NCI-H524 (cell line): ENCODE measurements around the gene ECHDC1.

Experiments used
- DNase-seq, 2 experiments: peaks; one replicate each; lab custom pipeline; 2025; lab: John Stamatoyannopoulos, UW

Gene ECHDC1

DNA sequence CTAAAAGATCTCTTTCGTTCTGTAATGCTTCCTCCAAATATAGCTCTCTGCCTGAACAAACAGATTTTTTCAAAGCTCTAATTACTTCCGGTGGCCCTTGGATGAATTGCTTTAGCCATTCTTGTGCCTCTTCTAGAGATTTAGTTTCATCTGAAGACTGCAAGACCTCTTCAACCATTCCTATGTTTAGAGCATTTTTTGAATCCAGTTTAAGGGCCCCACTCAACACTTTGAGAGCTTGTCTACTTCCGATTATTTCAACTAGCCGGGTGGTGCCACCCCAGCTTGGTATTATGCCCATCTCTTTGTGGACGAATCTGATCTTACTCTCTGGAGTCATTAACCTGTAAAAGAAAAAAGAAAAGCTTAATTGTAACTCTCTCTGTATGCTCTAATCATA, 53.5 kb downstream of the ECHDC1 start:
- no peak for DNase-seq

DNA sequence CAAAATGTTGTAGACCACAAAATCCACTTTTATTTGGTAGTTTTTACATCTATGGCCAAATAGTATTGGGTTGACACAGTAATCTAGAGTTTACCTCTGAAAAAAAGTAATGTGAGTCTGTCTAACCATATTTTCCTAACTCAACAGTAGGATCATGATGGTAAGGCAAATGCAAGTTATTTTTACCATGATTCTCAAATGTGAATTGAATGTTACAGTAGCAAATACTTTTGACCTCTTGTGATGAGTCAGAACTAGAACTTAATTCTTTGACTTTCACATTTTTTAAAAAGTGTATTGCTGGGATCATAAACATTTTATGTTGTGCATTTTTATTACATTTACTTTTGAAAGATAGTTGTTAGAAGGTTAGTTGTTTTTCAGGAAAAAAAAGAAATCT, 54.7 kb downstream of the ECHDC1 start:
- DNase-seq, result no peak

DNA sequence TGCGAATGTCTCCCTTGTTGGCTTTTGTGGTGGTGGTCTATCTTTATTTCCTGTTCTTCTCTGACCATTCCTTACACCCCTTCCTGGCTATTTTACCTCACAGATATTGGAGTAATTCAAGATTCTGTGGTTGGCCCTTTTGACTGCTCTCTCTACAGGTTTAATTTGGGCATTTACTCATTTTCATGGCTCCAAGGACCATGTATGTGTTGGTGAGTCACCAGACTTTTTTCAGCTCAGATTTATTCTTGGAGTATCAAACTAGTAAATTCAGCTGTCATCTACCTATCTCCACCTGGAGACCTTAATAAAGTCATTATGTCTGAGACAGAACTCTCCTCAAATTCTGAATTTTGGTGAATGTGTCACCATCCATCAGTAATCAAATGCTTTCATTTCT, 61.2 kb downstream of the ECHDC1 start:
- no peak for DNase-seq

DNA sequence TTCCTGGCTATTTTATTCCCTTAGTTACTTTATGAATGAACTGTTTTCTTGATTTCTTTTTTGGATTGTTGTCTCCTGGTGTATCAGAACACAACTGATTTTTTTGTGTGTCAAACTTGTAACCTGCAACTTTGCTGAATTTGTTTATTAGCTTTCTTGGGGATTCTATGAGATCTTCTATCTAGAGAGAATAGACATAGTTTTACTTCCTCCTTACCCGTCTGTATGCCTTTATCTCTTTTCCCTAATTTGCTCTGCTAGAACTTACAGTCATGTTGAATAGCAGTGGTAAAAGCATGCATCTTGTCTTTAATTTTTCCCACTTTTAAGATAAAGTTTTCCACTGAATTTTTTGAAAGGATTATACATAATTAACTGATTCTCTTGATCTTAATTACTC, 63.6 kb downstream of the ECHDC1 start:
- DNase-seq, result no peak

DNA sequence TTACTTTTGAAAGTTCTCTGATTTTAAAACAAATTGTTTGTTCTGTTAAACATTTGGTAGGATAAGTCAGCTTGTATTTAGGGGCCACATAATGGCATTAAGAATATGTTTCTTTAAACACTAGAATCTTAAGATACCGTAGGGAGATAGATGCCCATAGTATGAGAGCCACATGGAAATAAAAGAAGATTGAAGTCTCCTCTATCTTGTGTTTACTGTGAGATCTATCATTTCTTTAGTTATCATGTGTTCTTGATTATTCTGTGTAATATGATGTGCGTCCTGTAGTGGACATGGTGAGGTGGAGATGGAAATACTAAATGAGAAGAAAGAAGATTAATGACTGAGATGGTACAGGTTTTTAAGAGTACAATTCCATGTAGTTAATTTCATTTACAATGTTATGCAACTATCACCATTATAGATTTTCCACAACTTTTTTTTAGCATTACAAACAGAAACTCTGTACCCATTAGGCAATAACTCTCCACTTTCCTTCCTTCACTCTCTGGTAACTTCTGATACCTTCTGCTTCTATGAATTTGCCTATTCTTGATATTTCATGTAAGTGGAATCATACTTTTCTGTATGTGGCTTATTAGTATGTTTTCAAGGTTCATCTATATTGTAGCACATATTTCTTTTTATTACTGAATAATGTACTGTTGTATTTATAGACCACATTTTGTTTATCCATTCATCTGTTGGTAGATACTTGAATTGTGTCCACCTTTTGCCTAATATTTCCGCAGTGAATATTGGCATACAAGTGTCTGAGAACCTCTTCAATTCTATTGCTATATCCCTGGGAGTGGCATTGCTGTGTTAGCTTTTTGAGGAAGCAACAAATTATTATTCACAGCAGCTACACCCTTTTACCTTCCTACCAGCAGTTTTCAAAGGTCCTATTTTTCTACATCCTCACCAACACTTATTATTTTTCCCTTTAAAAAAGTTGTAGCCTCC, 65.2 kb downstream of the ECHDC1 start:
- no peak for DNase-seq

DNA sequence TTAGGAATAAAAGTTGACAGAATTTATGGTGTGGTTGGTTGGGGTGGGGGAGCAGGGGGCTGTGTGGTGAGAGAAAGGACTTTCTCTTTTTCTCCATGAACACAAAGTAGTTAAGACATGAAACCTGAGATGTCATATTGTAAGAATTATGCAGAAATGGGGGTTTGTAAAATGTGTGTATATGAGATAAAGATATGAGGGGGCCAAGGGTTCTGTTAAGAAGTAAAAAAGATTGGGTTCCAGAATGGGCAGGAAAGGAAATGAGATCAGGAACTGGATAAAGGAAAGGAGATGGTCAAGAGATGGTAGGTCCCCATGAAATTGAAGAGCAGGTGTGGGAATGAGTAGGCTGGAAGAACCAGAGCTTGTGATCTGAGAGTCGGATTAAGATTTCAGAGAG, 67.1 kb downstream of the ECHDC1 start:
- no peak for DNase-seq

DNA sequence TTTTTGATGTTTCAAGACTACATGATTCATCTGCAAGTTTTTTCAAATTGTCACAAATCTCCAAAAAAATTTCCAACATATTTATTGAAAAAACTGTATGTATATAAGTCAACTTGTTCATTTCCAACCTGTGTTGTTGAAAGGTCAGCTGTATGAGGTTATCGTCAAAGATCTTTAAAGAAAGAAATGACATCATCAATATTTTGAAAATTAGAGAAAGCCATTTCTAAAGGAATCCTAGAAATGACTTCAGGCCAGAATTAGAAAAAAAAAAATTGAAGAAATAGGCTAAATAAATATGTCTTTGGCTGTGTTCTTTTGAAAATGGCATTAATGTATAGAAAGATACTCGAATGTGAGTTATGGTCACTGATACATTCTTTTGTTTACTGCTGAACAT, 69.9 kb downstream of the ECHDC1 start:
- no peak for DNase-seq

DNA sequence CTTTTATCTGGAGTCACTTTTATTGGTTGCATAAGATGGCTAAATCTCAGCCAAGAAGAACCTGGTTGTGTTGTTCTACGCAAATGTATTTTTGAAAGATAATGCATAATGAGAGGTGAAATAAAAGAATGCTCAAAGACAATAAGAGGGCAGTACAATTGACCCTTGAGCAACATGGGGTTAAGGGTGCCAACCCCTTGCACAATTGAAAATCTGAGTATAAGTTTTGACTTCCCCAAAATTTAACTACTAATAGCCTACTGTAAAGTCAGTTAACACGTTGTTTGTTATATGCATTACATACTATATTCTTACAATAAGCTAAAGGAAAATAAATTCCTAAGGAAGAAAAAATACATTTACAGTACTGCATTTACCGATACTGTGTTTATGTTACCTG, 70.8 kb downstream of the ECHDC1 start:
- no peak for DNase-seq

DNA sequence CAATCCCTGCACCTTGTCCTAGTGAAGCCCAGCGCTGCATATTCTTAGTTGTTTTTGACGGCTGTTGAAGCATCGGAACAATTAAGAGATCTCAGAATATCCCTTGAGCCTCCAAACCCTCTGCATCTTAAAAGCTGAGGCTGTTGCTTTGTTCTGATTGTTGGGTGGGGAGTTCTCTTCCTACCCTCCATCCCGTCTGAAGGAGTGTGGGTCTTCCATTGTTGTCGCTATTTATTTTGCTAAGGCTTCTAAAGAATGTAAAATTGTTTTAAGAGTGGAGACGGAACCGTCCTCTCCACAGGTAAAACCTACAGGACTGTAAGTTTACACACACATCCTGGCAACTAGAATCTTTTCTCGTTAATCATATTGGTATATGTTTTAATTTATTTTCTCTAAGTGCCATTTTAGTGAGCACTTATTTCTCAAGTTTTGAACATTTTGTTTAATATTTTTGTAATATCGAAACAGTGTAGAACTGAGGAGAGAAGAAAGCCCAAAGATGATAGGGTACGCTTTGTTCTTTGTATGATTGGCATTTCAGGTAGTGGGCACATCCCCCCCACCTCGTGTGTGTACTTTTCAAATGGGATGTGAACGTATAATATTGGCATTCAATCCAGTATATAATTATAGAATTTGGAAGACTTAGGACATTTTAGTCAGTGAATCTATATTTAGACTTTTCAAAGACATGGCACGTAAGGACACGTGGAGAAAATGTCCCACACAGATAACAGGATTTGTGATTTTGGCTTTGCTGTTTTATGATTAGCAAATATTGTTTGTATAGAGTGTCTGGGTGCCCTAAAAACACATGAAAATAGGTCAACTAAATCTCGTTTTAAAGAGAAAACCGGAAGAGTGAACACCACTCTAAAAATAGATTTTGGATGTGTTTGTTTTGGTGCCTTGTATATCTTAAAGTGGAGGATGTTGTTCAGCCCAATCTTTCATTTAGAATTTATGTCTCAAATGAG, 75.5 kb downstream of the ECHDC1 start:
- peak in 1 of 2 experiments; percentile 59 for DNase-seq

DNA sequence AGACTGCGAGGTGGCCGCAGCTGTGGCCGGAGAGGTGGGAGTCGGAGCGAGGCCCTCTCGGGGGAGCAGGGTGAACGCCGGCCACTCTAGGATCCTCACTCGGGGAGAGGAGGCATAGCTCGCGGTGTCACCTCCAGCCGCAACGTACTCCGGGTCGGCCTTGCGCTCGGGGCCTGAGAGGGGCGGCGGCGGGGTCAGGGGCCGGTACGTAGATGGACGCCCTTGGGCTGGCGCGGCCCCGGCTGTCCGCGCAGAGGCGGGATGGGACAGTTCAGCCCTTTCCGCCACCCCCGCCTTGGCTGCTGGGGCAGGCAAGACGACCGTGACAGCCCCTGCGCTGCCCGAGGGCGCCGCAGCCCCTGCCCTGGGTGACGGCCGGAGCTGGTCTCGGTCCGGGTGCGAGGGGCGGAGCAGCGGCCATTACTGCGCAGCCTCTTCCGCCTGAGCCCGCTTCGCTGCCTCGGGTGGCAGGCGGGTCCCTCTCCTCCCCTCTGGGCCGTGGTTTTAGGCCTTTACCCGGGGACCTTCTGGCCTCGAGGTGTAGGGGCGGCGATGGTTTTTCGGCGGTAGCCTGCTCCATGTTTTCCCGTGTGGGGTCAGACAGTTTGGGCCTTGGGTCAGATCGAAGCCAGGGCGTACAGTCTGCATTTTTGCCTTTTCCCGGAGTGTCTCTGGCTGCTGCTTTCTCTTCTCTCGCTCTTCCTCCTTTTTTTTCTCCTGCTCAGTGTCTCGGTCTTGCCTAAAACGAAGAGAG, 76.3 kb downstream of the ECHDC1 start:
- peak; percentile 37 to 59 for DNase-seq

DNA sequence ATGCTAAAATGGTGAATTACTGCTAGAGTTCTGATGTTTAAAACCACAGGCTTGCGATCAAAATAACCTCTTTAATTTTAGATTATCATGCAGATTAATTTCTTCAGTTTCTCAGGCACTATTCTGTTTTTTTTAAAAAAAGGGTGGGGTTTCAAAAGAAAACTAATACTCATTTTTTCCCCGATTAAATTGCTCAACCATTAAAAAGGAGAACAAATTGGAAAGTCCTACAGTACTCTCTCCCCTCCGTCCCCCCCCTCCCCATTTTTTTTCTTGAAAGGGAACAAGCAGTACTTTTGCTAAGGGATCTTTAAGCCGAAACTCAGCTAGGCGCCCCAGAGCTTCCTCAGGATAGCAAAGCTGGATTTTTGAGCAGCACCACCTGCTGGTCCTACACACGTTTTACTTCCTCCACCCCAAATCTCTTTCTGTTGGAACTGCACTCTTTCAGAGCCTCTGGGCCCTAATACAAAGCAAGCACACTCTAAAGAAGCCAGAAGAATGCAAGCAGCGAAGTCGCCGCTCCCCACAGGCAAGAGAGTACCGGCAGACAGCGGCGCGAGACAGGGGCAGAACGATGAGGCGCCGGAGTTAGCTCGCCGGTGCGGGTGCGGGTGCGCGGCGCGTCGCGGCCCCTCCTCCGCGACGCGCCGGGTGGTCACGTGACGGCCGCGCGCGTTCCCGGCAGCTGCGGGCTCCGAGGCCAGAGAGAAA, 77.1 kb downstream of the ECHDC1 start, which contains the start of gene RNF146:
Gene RNF146 (plus strand): TSS at position 687 of the 714 bp plus-strand sequence. CDS start 13,475 bp downstream, outside the sequence.
- DNase-seq, result peak; percentile 86 to 95

DNA sequence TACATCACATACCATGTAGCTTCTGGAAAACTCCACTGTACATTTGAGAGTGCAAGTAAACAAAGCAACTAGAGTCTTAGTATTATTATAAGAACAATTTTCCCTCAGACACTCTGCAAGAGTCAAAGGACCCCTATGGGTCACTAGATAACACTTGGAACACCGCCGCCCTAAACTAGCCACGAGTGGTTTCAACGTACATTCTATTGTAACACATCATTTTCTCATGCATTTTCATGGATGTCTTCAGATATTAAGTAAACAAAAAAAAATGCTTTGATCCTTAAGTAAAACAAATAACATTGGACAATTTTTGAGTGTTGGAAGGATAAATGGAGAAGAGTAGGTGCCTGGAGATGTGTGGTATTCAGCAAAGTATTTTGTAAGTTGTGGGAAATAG, 79.9 kb downstream of the ECHDC1 start:
- DNase-seq, result no peak

DNA sequence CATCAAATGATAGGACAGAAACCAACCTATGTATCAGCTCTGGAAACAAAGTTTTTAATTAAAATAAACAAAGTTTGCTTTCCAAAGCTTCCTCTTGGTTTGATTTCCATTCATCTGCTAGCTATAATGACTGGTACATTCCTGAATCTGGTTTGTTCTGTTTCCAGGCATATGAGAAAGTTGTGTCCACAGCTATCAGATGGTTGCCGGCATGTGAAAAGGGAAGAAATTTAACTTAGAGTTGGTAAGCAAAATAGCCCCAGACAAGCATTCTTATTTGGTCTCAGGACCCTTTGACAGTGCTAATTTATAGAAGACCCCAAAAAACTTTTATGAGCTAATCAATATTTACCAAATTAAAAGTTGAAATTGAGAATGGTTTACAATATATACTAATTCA, 80.5 kb downstream of the ECHDC1 start:
- DNase-seq, result no peak

DNA sequence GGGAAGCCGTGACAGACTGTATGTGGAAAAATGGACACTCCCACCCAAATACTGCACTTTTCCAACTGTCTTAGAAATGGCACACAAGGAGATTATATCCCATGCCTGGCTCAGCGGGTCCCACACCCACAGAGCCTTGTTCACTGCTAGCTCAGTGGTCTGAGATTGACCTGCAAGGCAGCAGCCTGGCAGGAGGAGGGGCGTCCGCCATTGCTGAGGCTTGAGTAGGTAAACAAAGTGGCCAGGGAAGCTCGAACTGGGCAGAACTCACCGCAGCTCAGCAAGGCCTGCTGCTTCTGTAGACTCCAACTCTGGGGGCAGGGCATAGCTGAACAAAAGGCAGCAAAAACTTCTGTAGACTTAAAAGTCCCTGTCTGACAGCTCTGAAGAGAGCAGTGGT, 88.1 kb downstream of the ECHDC1 start:
- DNase-seq, result no peak

DNA sequence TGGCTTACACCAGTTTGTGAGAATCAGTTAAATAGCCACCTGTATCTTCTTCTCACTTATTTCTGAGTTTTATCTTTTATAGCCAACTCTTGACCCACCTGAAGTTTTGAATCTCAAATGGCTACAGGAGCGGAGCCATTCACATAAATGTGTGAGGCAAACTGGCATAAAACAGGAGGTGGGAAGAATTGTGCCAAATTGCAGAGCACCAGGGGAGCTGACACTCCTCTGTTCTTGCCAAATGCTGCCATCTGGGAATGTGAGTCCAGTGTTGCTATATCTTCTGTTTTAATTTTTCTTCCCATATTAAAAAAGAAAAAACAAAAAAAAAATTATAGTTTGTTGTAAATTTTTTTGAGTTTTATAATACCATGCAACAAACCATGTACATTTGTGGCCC, 93.8 kb downstream of the ECHDC1 start:
- DNase-seq, result no peak

DNA sequence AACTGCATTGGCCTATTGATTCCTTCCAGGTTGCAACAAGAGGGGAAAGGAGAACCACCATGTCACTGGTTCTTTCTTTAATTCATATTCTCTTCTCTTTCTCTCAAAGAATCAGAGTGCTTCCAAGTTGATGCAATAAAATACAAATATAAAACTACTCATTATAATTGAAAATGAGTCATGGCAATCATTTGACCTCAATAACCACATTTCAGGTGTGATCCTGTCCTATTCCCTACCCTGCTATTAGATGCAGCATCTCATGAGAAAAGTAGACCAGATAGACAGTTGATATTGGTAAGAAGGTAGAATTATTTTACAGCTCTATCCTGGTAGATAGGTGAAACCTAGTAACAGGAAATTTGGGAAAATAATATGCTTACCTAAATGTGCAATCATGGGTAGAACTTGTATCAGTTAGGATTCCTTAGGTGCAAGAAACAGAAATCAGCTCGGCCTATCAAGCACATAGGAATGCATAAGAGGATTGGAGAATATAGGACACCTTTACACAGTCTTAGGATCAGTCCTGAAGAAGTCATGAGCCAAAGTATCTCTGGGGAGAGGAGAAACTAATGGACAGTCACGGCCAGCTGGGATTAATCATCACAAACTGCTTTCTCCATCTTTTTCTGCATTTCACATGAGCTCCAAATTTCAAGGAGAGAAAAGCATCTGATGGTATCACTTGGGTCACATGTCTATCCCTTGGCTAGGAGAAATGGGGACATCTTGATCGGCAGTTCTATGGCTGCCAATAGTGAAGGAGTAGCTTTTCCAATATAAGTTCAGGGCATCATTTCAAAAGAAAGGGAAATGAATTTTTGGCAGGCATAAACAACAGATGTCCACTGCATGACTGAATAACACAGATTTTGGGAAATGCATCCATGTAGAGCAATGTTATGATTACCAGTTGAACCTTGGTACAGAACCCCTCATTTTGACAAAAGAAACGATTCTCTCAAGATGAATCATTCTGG, 96.0 kb downstream of the ECHDC1 start:
- no peak for DNase-seq

DNA sequence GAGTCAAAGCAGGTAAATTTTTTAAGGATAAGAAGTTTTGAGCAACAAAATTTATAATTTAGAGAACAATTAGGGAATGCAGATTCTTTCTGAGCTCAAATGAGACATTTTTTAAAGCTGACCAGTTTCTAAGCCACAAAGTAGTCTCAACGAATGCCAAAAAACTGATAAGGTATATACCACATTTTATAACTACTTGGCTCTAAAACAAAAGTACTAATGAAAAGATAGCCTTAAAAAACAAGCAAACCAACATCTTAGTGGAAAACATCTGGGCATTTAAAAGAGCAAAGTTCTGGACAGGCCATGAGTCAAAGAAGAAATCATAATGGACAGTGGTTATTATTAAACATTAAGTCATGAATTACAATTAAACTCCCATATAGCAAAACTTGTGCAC, 99.9 kb downstream of the ECHDC1 start:
- no peak for DNase-seq
